HG03460 (cell line): ENCODE measurements around the gene CREBBP.

Experiments
- ATAC-seq: cut with Tn5 transposase; IDR thresholded peaks from one replicate; pipeline ENCODE4 v1.9.1; 2021; ENCODE audit not compliant: unreplicated experiment

The CREBBP gene

DNA sequence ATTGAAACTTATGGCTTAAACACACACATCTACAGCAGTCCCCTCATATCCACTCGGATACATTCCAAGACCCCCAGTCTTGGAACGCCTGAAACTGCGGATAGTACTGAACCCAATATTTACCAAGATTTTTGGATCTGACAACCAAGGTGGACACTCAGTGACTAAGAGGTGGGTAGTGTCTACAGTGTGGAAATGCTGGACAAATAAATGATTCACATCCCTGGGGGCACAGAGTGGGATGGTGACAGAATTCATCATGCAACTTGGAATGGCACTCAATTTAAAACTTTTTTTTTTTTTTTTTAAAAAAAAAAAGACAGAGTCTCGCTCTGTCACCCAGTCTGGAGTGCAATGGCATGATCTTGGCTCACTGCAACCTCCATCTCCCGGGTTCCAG lies 109.0 kb downstream of the CREBBP start:
- ATAC-seq = no peak

- no peak for ATAC-seq
Observed at GRCh38 chr16:3770530-3770929, 110.0 kb downstream of the CREBBP start.

GRCh38 chr16:3769942-3770341 lies 110.6 kb downstream of the CREBBP start:
- no peak for ATAC-seq

GRCh38 chr16:3769013-3769412 lies 111.5 kb downstream of the CREBBP start:
- ATAC-seq = no peak

- no peak for ATAC-seq
Observed at GRCh38 chr16:3767333-3767986, 113.1 kb downstream of the CREBBP start.

GRCh38 chr16:3766177-3766576 lies 114.3 kb downstream of the CREBBP start:
- no peak for ATAC-seq

GRCh38 chr16:3764409-3764808 lies 116.1 kb downstream of the CREBBP start:
- no peak for ATAC-seq

DNA sequence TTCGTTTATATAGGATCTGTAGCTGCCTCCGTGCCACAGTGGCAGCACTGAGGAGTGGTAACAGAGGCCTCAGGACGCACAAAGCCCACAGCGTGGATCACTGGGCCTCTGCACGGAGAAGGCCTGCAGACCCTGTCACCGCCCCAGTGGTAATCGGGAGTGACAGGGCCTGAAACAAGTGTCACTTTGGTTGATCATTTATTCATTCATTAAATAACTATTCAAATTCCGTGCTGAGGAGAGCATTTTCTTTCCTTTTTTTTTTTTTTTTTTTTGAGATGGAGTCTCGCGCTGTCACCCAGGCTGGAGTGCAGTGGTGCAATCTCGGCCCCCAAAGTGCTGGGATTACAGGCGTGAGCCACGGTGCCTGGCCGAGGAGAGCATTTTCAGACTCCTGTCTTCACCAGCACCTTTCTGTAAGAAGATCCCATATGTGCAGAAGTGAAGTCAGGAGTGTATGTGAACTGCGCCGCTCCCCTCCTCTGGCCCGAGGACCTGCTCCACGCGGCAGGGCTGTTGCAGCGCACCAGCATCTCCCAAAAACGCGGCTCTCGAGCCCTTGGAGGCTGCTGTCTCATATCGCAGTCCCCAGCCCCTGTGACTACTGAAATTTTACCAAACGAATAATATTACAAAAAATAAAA lies 118.3 kb downstream of the CREBBP start:
- ATAC-seq = no peak

DNA sequence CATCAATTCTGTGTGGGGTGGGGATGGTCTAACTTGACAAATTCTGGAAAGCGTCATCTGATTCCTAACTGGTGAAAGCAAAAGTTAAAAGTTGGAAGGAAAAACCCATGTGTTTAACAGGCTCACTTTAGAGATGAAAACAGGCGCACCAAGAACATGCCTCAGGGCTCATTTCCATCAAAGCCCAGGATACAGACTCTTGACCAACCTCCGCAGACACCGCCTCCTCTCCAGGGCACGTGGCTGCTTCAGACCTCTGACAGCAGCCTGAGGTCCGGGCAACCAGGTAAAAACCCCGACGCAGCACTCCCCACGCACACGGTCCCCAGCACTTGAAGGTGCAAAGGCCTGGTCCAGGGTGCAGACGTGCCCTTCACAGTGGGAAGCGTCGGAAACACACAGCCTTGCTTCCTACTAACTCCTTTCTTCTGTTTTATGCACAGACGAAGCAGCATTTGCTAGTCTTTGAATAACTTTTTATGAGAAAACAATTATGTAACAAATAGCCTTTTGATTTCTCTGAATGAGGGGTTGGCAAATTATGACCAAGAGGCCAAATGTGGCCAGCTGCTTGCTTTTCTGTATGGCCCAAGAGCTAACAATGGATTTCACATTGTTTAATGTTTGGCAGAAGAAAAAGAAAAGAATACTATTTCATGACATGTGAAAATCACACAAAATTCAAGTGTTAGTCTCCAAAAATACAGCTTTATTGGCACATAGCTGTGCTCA lies 119.0 kb downstream of the CREBBP start:
- ATAC-seq = no peak

DNA sequence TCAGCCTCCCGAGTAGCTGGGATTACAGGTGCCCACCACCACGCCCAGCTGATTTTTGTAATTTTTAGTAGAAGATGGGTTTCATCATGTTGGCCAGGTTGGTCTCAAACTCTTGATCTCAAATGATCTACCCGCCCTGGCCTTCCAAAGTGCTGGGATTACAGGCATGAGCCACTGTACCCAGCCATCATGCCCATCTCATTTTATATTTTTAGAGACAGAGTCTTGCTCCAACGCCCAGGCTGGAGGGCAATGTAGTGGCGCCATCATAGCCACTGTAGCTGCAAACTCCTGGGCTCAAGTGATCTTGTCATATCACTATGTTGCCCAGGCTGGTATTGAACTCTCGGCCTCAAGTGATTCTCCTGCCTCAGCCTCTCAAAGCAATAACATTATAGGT lies 120.0 kb downstream of the CREBBP start:
- no peak for ATAC-seq

GRCh38 chr16:3759736-3760135 lies 120.8 kb downstream of the CREBBP start:
- no peak for ATAC-seq

DNA sequence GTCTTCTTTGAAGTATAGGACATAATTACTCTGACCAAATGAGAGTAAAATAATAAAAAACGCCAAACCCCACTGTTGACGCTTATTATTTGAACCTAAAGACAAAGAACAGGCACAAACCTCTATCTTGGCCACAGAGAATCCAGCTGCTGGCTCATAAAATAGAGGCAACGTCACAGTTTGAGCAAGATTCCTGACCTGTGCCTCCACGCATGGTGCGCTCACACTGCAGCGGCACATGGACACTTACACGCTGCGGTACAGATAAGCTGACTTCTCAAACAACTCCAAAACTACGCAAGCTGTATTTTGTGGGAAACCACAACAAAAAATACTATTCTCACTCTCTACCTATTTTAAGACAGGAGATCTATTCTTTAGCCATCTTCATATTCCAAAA lies 124.4 kb downstream of the CREBBP start:
- ATAC-seq = no peak

DNA sequence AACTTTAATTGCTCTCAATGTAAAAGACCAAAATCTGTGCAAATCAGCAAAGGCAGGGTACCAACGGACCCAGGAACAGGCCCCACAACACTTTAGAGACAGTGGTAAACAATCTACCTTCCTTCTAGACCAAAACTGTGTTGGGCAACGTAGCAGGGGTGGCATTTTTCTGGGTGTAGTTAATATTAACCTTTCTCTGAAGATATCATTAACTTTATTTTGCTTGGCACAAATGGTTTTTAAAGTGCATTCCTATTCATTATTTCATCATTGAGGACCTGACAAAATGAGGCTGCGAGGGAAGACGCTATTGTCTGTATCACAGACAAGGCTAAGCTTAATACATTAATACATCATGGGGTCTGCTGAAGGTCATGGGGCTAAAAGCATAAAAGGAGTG lies 125.3 kb downstream of the CREBBP start:
- ATAC-seq = no peak

- ATAC-seq = no peak
Observed at GRCh38 chr16:3754772-3755171, 125.7 kb downstream of the CREBBP start.

DNA sequence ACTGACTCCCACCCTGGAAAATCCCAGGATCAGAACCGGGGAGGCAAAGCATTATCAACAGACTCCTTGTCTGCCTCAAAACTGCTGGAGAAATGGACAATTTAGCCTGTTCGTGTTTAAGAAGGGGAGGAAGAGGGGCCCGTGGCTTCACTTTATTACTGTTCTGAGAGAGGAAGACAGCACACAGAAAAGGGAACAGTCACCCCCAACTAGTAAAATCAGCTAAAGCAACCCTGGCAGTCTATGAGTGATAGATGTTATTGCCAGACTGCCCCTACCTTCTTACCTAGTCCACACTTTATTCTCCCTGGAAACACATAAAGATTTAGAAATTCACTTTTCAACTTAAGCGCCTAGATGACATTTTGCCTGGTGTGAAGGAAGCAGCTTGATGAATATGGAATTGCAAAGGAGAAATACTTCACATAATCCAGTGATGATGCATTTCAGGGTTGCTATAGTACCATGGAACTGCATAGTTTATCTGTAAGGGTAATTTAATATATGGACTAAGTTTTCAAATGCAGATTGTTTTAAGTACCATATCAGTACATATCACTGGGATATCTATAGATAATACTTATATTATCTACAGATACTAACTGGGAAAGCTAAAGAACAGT lies 126.3 kb downstream of the CREBBP start:
- no peak for ATAC-seq

DNA sequence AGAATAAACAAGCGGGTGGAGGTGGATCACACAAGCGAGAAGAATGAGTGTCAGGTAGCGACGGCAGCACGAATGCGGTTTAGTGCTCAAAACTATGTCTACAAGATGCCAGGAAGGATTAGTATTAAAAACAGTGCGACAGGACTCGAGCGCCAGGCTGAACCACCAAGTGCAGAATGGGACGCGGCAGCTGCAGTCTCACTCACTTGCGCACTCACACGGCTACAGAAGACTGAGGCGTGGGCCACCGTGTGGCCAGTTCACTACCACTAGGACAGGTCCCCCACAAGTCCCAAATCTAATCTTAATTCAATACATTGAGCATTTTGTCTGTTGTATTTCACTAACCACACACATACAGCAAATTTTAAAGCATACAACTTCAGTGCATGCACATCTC lies 127.5 kb downstream of the CREBBP start:
- ATAC-seq = no peak

- ATAC-seq = no peak
Observed at GRCh38 chr16:3751878-3752277, 128.6 kb downstream of the CREBBP start.

GRCh38 chr16:3748307-3748706 lies 132.2 kb downstream of the CREBBP start:
- ATAC-seq = no peak

DNA sequence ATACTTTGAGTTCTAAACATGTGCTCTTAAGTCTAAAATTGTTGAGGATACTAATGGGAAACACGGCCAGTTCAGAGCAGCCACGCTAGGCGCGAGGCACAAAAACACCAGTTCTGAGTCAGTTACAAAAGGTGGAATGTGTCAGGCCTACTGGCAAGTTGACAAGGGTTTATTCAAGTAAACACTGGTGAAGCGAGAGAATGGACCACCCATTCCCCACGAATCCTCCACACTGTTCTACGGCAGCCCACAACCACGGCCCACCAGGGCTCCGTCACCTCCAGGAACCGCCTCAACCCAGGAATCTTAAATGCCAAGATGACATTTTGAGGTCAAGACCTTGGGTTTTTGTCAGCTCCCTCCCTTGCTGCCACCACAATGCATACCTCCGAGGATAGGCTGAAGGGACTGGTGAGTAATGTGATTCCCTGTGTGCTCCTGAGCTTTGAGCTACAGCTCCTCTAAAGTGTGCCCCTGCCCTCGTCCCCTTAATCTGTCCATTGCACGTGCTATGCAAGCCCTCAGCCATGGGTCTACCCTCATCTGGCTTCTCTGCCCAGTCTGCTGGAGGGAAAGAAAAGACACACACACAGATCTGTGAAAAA lies 134.7 kb downstream of the CREBBP start:
- no peak for ATAC-seq

GRCh38 chr16:3744018-3744417 lies 136.5 kb downstream of the CREBBP start:
- ATAC-seq = no peak

DNA sequence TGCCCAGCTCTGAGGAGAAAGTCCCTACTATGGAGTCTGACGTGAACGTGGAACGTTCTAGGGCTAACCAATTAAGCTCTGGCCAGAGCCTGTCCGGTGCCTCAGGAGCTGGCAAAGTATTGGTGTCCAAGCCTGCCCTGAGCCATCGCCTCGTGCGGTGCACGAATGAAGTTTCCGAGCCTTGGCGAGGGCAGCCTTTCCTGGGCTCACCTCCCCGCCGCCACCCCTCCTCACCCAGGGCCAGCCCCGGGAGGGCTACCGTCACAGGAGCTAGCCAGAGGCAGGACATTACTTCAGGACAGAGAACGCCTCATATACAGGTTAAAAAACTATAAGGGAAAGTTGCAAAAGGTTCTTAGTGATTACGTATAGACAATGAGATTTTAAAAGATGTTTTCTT lies 139.6 kb downstream of the CREBBP start:
- no peak for ATAC-seq
